Right lobe of liver (tissue), 6 donors: ENCODE measurements around the gene GALNT14. TPM values are rescaled to one million over a fixed set of nuclear protein-coding genes. Genes with fewer than 3 reads are reported as not detected.

Experiments
- ATAC-seq, 4 donors: fragments of 200-7000 bp; cut with Tn5 transposase; one replicate each; pipeline ENCODE4 v1.9.1; 2020; ENCODE audit warnings: mild to moderate bottlenecking in 4 of 4, moderate library complexity in 4 of 4
- DNase-seq, 3 donors: peaks; one replicate each; pipeline ENCODE4 v3.0.0-alpha.2; 2020
- H3K27ac ChIP-seq, 3 donors: fragments of 200-600 bp; one replicate each; pipeline ENCODE4 v1.8.0; 2022
- H3K27me3 ChIP-seq, 2 donors: fragments of 200-600 bp; one replicate each; pipeline ENCODE4 v1.8.0; 2022
- H3K36me3 ChIP-seq, 4 donors: fragments of 200-600 bp; sonication (generic) in 1 of 4; one replicate each; pipeline versions ENCODE4 v1.5.1 to v1.8.0; 2017 to 2022; ENCODE audit warnings: control low read depth in 1 of 4
- H3K4me1 ChIP-seq, 4 donors: fragments of 200-600 bp; sonication (generic) in 1 of 4; one replicate each; pipeline versions ENCODE4 v1.5.1 to v1.8.0; 2017 to 2022; ENCODE audit warnings: control low read depth in 1 of 4
- H3K4me3 ChIP-seq, 3 donors: fragments of 200-600 bp; one replicate each; pipeline ENCODE4 v1.8.0; 2022
- H3K9me3 ChIP-seq, 4 donors: fragments of 200-600 bp; sonication (generic) in 1 of 4; one replicate each; pipeline versions ENCODE4 v1.5.1 to v1.8.0; 2017 to 2022; ENCODE audit warnings: control low read depth in 1 of 4
- POLR2A ChIP-seq: fragments of 450-650 bp; IDR thresholded peaks from one replicate; pipeline ENCODE4 v1.6.1; 2017; ENCODE audit warnings: antibody characterized with exemption, mild to moderate bottlenecking
- WGBS: methylation state at CpG from one replicate; pipeline ENCODE4 v1.1.6; 2018; ENCODE audit warnings: low coverage, low lambda C conversion rate; ENCODE audit not compliant: insufficient coverage; ENCODE audit errors: missing lambda C conversion rate; 5-methylcytosine and 5-hydroxymethylcytosine counted together
- intact Hi-C, 2 donors: fragments of 100-400 bp; cut with DNase I; formaldehyde crosslinking; loops; one replicate each; pipeline versions ENCODE4 v1.11.2 to v1.14.1; 2022
- total RNA-seq, 6 experiments: library from RNA; depleted of rRNA in 2 of 6; stranded (reverse); fragments of >200 nt in 2 of 6; fragmentation: NEBNext Ultra II Directional in 3 of 6; extraction: Animal tissue kit (Norgen Biotek cat#: 25700) in 3 of 6; gene quantifications; one replicate each; pipeline versions ENCODE4 v1.1.0 to v1.2.4, GENCODE V29; 2016 to 2023
- TF ChIP-seq, protein P1 (sequence below), 4 donors: fragments of 200-600 bp in 3 of 4; fragments of 450-650 bp in 1 of 4; IDR thresholded peaks; one replicate each; pipeline versions ENCODE4 v1.5.1 to v1.8.0; 2016 to 2022; ENCODE audit warnings: antibody characterized with exemption in 4 of 4, mild to moderate bottlenecking in 2 of 4
- donor health status: DM: no; HTN: yes; CAD: no.
- donor health status: DM: no; HTN: no; CAD: no.
- donor health status: DM: no; HTN: no; CAD: no.
- donor health status: DM: no; HTN: yes; CAD: no.
- donor health status: DM: no; HTN: yes; CAD: no.

GALNT14 gene
- total RNA-seq, 6 experiments from 2014 or later = 0.37 to 2.8 (median 1.0) TPM

GRCh38 chr2:31080361-31080760 lies 57.9 kb downstream of the GALNT14 start:
- Histone ChIP-seq H3K9me3 (no peaks in the 10 kb centered on the region), H3K27ac (no peak overlapping the region), H3K4me1 (no peaks in the 10 kb centered on the region), H3K36me3 (no peaks in the 10 kb centered on the region), H3K4me3 (no peak overlapping the region), H3K27me3 (no peaks in the 10 kb centered on the region)
- no peak for DNase-seq
- intact Hi-C loops = no loop called here
- WGBS = 64% methylated on average over 1 of the region's 1 CpG
- TF ChIP-seq, protein P1, sequence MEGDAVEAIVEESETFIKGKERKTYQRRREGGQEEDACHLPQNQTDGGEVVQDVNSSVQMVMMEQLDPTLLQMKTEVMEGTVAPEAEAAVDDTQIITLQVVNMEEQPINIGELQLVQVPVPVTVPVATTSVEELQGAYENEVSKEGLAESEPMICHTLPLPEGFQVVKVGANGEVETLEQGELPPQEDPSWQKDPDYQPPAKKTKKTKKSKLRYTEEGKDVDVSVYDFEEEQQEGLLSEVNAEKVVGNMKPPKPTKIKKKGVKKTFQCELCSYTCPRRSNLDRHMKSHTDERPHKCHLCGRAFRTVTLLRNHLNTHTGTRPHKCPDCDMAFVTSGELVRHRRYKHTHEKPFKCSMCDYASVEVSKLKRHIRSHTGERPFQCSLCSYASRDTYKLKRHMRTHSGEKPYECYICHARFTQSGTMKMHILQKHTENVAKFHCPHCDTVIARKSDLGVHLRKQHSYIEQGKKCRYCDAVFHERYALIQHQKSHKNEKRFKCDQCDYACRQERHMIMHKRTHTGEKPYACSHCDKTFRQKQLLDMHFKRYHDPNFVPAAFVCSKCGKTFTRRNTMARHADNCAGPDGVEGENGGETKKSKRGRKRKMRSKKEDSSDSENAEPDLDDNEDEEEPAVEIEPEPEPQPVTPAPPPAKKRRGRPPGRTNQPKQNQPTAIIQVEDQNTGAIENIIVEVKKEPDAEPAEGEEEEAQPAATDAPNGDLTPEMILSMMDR (IDR thresholded peaks at IDR 0.05) = no peak
- no peak for TF ChIP-seq POLR2A
- ATAC-seq = no peak

DNA sequence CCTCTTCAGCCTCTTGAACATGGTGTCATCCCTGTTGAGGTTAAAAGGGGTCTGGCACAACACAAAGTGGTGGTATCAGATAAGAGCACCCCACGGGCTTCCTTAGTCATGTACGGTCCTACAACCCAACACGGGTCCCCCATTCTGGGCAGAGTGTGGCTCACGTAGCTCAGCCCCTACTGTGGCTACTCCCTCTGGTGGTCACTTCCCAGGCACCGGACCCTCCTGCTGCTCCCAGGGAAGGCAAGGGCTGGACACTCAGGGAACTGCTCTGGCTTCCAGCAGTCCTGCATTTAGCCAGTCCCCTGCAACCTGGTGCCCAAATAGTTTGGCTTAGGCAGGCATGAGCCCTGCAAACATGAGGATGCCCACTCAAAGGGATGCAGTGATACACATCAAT lies 58.6 kb downstream of the GALNT14 start:
- no peak for DNase-seq
- WGBS = no CpG with 5 or more reads among the region's 5 CpGs
- H3K4me1 ChIP-seq = no peaks in the 10 kb centered on the region
- TF ChIP-seq, protein P1 (IDR thresholded peaks at IDR 0.05) = no peak
- no peak for TF ChIP-seq POLR2A
- intact Hi-C loops = no loop called here
- ATAC-seq = no peak
- H3K27ac ChIP-seq = no peak overlapping the region
- no peaks in the 10 kb centered on the region for H3K27me3 ChIP-seq
- H3K4me3 ChIP-seq = no peak overlapping the region
- no peaks in the 10 kb centered on the region for H3K9me3 ChIP-seq
- no peaks in the 10 kb centered on the region for H3K36me3 ChIP-seq

GRCh38 chr2:31078579-31079105 lies 59.6 kb downstream of the GALNT14 start:
- Histone ChIP-seq H3K36me3 (no peaks in the 10 kb centered on the region), H3K9me3 (no peaks in the 10 kb centered on the region), H3K4me3 (no peak overlapping the region), H3K4me1 (no peaks in the 10 kb centered on the region), H3K27me3 (no peaks in the 10 kb centered on the region), H3K27ac (no peak overlapping the region)
- TF ChIP-seq, protein P1 (IDR thresholded peaks at IDR 0.05) = no peak
- TF ChIP-seq POLR2A = no peak
- intact Hi-C loops = no loop called here
- no peak for ATAC-seq
- no peak for DNase-seq
- WGBS = 46% methylated on average over 4 of the region's 6 CpGs

GRCh38 chr2:31078011-31078410 lies 60.2 kb downstream of the GALNT14 start:
- DNase-seq (no peak), ATAC-seq (no peak)
- H3K4me1 ChIP-seq = no peaks in the 10 kb centered on the region
- no peaks in the 10 kb centered on the region for H3K9me3 ChIP-seq
- H3K27me3 ChIP-seq = no peaks in the 10 kb centered on the region
- intact Hi-C loops = no loop called here
- TF ChIP-seq POLR2A = no peak
- TF ChIP-seq, protein P1 (IDR thresholded peaks at IDR 0.05) = no peak
- no peak overlapping the region for H3K4me3 ChIP-seq
- H3K27ac ChIP-seq = no peak overlapping the region
- no peaks in the 10 kb centered on the region for H3K36me3 ChIP-seq
- WGBS = 72% methylated on average over 4 of the region's 4 CpGs
